ENCODE measurements around the gene ASPSCR1. TPM values are rescaled to one million over a fixed set of nuclear protein-coding genes. Genes with fewer than 3 reads are reported as not detected.

Gene ASPSCR1
- total and polyA plus RNA-seq, 9 of the 15 experiments (the other 6 are each of a cell fraction or from before 2014, with no cell fraction given) = 0.90 to 36.9 (median 11.6) TPM

DNA sequence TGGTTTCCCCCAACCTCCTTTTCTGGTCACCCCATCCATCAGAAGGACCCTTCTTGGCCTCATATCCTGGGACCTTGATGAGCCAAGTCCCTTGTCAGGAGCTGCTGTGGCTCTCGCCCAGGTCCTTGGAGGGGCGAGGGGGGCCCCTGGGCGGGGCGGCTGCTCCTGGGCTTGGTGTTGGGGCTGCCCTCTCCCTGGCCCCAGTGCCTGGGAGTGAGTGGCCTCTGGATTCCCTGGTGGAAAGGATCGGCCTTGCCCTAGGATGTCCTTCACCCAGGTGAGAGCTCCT lies 10.2 kb upstream of the ASPSCR1 start:
- Histone ChIP-seq H2AFZ (ENCODE audit: low read depth, low read length) (peak overlapping the region; percentile 97), H3K79me2 (ENCODE audit: control insufficient read depth, insufficient read depth, low read length) (no peaks in the 10 kb centered on the region), H4K20me1 (replicated peaks; ENCODE audit: control insufficient read depth, insufficient read depth, low read length) (no peaks in the 10 kb centered on the region), H3K9me1 (ENCODE audit: control insufficient read depth, insufficient read depth, low read length) (no peaks in the 10 kb centered on the region), H3K4me2 (ENCODE audit: insufficient read depth, low read length) (no peak overlapping the region; the same call in 1 of the 2 replicates), H3K9me3 (replicated peaks; ENCODE audit: control insufficient read depth, insufficient read depth, low read depth, low read length) (no peaks in the 10 kb centered on the region), H3K27me3 (ENCODE audit: control insufficient read depth in 2 of 2, insufficient read depth in 2 of 2, low read length in 2 of 2) (no peaks in the 10 kb centered on the region), H3K4me1 (replicated peaks in 1 of 2; ENCODE audit: control insufficient read depth in 2 of 2, insufficient read depth in 2 of 2, low read length in 2 of 2) (peaks cover 9 to 56% of the 10 kb centered on the region in 2 experiments), H3K9ac (ENCODE audit: insufficient read depth in 1 of 2, low read depth in 2 of 2, low read length in 2 of 2) (peak overlapping the region in 1 of 2 experiments; percentile 90; a peak in 2 of 4 replicates), H3K4me3 (no peak overlapping the region), H3K36me3 (ENCODE audit: control insufficient read depth, insufficient read depth, low read length) (no peaks in the 10 kb centered on the region), H3K27ac (ENCODE audit: extremely low read depth, low read depth, low read length) (peak overlapping the region; percentile 41; the same call in 1 of the 3 replicates)
- intact Hi-C loops (cut with micrococcal nuclease) (no loop called here), in situ Hi-C loops (cut with MboI) (no loop called here)
- no peak for FAIRE-seq
- no TSS peak for BruUV-seq (replicated peaks)
- DNase-seq (ENCODE audit: extremely low read depth in 1 of 4, low spot score in 3 of 4) = no peak
- CTCF ChIA-PET (ENCODE audit: low intra/inter-chr PET ratio) = interaction anchor here (0.6 kb wide), 1 partner anchor 78 kb away, joined by 7 read pairs; no protein-coding TSS in a partner anchor
- TF ChIP-seq ZNF740 (CRISPR knock-in tag; IDR thresholded peaks at IDR 0.05) (peak; percentile 50; the same call in 1 of the 2 replicates), ZNF740 (tag; IDR thresholded peaks at IDR 0.05) (no peak), C11orf30 (IDR thresholded peaks at IDR 0.05; ENCODE audit: low read depth) (no peak), ZNF512 (tag; IDR thresholded peaks at IDR 0.05) (no peak), FOXJ2 (tag; IDR thresholded peaks at IDR 0.05) (no peak), ZNF239 (CRISPR knock-in tag; IDR thresholded peaks at IDR 0.05) (no peak)
- POLR2A ChIA-PET = interaction anchor here (0.6 kb wide), 1 partner anchor 13 kb away, joined by 3 read pairs; no protein-coding TSS in a partner anchor
- no peak for ATAC-seq
- whole genome bisulfite sequencing (ENCODE audit: insufficient coverage, low coverage, missing lambda C conversion rate) = 79% methylated on average over 5 of the region's 5 CpGs

Measured in K562 (cell line).